SU-DHL-6 (cell line): ENCODE measurements around the gene LRRN4.

Experiments used
- H2AFZ ChIP-seq: fragments of 200-600 bp; sonication (generic); 2 replicates; pipeline ENCODE4 v1.6.1; 2014; ENCODE audit warnings: low read depth, mild to moderate bottlenecking, moderate library complexity, mixed read lengths, antibody characterized with exemption, low read length; ENCODE audit not compliant: severe bottlenecking
- H3F3A ChIP-seq: fragments of 200-600 bp; shearing (Covaris generic); 2 replicates; pipeline ENCODE4 v1.6.0; 2016; ENCODE audit warnings: antibody characterized with exemption, mild to moderate bottlenecking; ENCODE audit not compliant: insufficient read depth
- H3K27ac ChIP-seq: fragments of 200-600 bp; sonication (generic); 2 replicates; pipeline ENCODE4 v1.5.1; 2016; ENCODE audit warnings: low read depth, mild to moderate bottlenecking, low read length, moderate library complexity, mixed read lengths
- H3K27me3 ChIP-seq: fragments of 200-600 bp; sonication (generic), shearing (Covaris generic); 2 replicates; pipeline ENCODE4 v1.6.0; 2014; ENCODE audit warnings: mild to moderate bottlenecking, low read length
- H3K36me3 ChIP-seq: fragments of 200-600 bp; sonication (generic); 2 replicates; pipeline ENCODE4 v1.6.1; 2014; ENCODE audit warnings: mild to moderate bottlenecking, low read length, mixed read lengths
- H3K4me2 ChIP-seq: fragments of 300-600, 200-600 bp; shearing (Covaris generic), sonication (generic); 2 replicates; pipeline ENCODE4 v1.6.0; 2014; ENCODE audit warnings: low read length, low read depth, mild to moderate bottlenecking; ENCODE audit not compliant: poor library complexity, severe bottlenecking
- H3K4me3 ChIP-seq: fragments of 200-600 bp; sonication (generic); 2 replicates; pipeline ENCODE4 v1.5.1; 2014; ENCODE audit warnings: antibody characterized with exemption, low read length, mild to moderate bottlenecking, mixed read lengths; ENCODE audit not compliant: insufficient read depth, poor library complexity, severe bottlenecking
- H3K79me2 ChIP-seq: fragments of 200-600 bp; sonication (generic); 2 replicates; pipeline ENCODE4 v1.6.1; 2014; ENCODE audit warnings: mild to moderate bottlenecking, low read length, moderate library complexity; ENCODE audit not compliant: insufficient read depth
- H3K9ac ChIP-seq: fragments of 200-600 bp; sonication (generic); 2 replicates; pipeline ENCODE4 v1.7.0; 2014; ENCODE audit warnings: mild to moderate bottlenecking, low read length
- H3K9me2 ChIP-seq: fragments of 200-600 bp; sonication (generic); replicated peaks from 2 replicates; pipeline ENCODE4 v1.6.1; 2014; ENCODE audit warnings: low read length; ENCODE audit not compliant: insufficient read depth
- H3K9me3 ChIP-seq: fragments of 200-600 bp; sonication (generic); 2 replicates; pipeline ENCODE4 v1.6.1; 2014; ENCODE audit warnings: low read length, mixed read lengths; ENCODE audit not compliant: insufficient read depth
- H4K20me1 ChIP-seq: fragments of 200-600 bp; sonication (generic); 2 replicates; pipeline ENCODE4 v1.6.1; 2014; ENCODE audit warnings: low read depth, mild to moderate bottlenecking, antibody characterized with exemption, low read length, moderate library complexity, mixed read lengths
- EZH2phosphoT487 ChIP-seq: fragments of 200-600 bp; sonication (generic), shearing (Covaris generic); conservative IDR thresholded peaks from 2 replicates; pipeline ENCODE4 v1.6.1; 2018; ENCODE audit warnings: mild to moderate bottlenecking, antibody characterized with exemption, low read length, moderate library complexity, mixed read lengths
- TF ChIP-seq, protein P1 (sequence below): fragments of 200-600 bp; sonication (generic); IDR thresholded peaks from one replicate; pipeline ENCODE4 v1.5.1; 2017; ENCODE audit warnings: antibody characterized with exemption, mild to moderate bottlenecking, low read length, moderate library complexity; ENCODE audit not compliant: insufficient read depth, poor library complexity, severe bottlenecking

The LRRN4 gene

GRCh38 chr20:6044115-6044514, 9.7 kb downstream of the LRRN4 start:
- H3F3A ChIP-seq: no peaks in the 10 kb centered on the region
- H3K4me3 ChIP-seq: no peak overlapping the region
- 0 out of 2 replicates have a peak, but pooled peaks cover 7% of the 10 kb centered on the region for H3K36me3 ChIP-seq
- no peak overlapping the region for H3K4me2 ChIP-seq
- H2AFZ ChIP-seq: no peak overlapping the region
- no peaks in the 10 kb centered on the region for H3K9me3 ChIP-seq
- no peaks in the 10 kb centered on the region for H4K20me1 ChIP-seq
- H3K79me2 ChIP-seq: no peaks in the 10 kb centered on the region
- no peaks in the 10 kb centered on the region for H3K9me2 ChIP-seq
- no peak for TF ChIP-seq EZH2phosphoT487
- TF ChIP-seq, protein P1, sequence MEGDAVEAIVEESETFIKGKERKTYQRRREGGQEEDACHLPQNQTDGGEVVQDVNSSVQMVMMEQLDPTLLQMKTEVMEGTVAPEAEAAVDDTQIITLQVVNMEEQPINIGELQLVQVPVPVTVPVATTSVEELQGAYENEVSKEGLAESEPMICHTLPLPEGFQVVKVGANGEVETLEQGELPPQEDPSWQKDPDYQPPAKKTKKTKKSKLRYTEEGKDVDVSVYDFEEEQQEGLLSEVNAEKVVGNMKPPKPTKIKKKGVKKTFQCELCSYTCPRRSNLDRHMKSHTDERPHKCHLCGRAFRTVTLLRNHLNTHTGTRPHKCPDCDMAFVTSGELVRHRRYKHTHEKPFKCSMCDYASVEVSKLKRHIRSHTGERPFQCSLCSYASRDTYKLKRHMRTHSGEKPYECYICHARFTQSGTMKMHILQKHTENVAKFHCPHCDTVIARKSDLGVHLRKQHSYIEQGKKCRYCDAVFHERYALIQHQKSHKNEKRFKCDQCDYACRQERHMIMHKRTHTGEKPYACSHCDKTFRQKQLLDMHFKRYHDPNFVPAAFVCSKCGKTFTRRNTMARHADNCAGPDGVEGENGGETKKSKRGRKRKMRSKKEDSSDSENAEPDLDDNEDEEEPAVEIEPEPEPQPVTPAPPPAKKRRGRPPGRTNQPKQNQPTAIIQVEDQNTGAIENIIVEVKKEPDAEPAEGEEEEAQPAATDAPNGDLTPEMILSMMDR: no peak
- no peaks in the 10 kb centered on the region for H3K27me3 ChIP-seq
- H3K27ac ChIP-seq: no peak overlapping the region
- H3K9ac ChIP-seq: no peak overlapping the region

GRCh38 chr20:6041808-6042265, 12.0 kb downstream of the LRRN4 start:
- Histone ChIP-seq H3K27me3 (no peaks in the 10 kb centered on the region), H3K9me2 (no peaks in the 10 kb centered on the region), H3K9me3 (no peaks in the 10 kb centered on the region), H3K4me2 (no peak overlapping the region), H3F3A (no peaks in the 10 kb centered on the region), H3K4me3 (no peak overlapping the region), H2AFZ (no peak overlapping the region), H3K27ac (no peak overlapping the region), H3K9ac (no peak overlapping the region), H3K79me2 (no peaks in the 10 kb centered on the region), H3K36me3 (peaks cover 14% of the 10 kb centered on the region; the same call in 1 of the 2 replicates), H4K20me1 (no peaks in the 10 kb centered on the region)
- no peak for TF ChIP-seq EZH2phosphoT487
- TF ChIP-seq, protein P1: no peak

GRCh38 chr20:6040958-6041807, 12.7 kb downstream of the LRRN4 start:
- Histone ChIP-seq H3F3A (no peaks in the 10 kb centered on the region), H3K9me3 (no peaks in the 10 kb centered on the region), H4K20me1 (no peaks in the 10 kb centered on the region), H2AFZ (no peak overlapping the region), H3K27me3 (no peaks in the 10 kb centered on the region), H3K36me3 (peaks cover 19% of the 10 kb centered on the region; the same call in 1 of the 2 replicates), H3K9me2 (no peaks in the 10 kb centered on the region), H3K79me2 (no peaks in the 10 kb centered on the region), H3K4me3 (no peak overlapping the region), H3K27ac (no peak overlapping the region), H3K9ac (no peak overlapping the region), H3K4me2 (no peak overlapping the region)
- TF ChIP-seq EZH2phosphoT487: no peak
- TF ChIP-seq, protein P1: no peak
